MM.1S (cell line): ENCODE data around the gene ZFHX3.

Source experiments
- CTCF ChIP-seq: fragments of 300-600 bp; sonication (generic); IDR thresholded peaks from 2 replicates; pipeline ENCODE4 v1.5.1; 2016; ENCODE audit warnings: antibody characterized with exemption, low read length, mixed read lengths
- EZH2 ChIP-seq: fragments of 300-600 bp; sonication (generic); optimal IDR thresholded peaks from 2 replicates; pipeline ENCODE3; 2017; ENCODE audit warnings: low read depth, mild to moderate bottlenecking, antibody characterized with exemption, low read length, mixed read lengths

- no peak for TF ChIP-seq CTCF
- TF ChIP-seq EZH2, result no peak
Observed at GRCh38 chr16:72796222-72796621, 251.7 kb downstream of the ZFHX3 start.
